ENCODE measurements around the gene OR5AL1.
"Not testable (repeated sequence)": the region's sequence is repeated elsewhere in the genome, so short reads cannot be mapped to it uniquely, and the experiment has no call there.

Gene OR5AL1

GRCh38 chr11:56412396-56412795 lies at the start of gene OR5AL1:
Gene OR5AL1 (plus strand): TSS chr11:56412696.
- DNase-seq (ENCODE audit: low read depth): no peak

- no peak for DNase-seq (ENCODE audit: low read depth)
These were observed 37.2 kb upstream of the OR5AL1 start, which contains the start of gene OR8U1 for GRCh38 chr11:56375324-56375723. Gene OR8U1 (plus strand): TSS chr11:56375624. CDS start chr11:56375624, 0 bp downstream.

GRCh38 chr11:56380120-56380519 lies 32.4 kb upstream of the OR5AL1 start:
- DNase-seq (ENCODE audit: low read depth): no peak

GRCh38 chr11:56394381-56394780 lies 18.1 kb upstream of the OR5AL1 start:
- DNase-seq (ENCODE audit: low read depth): no peak

GRCh38 chr11:56396047-56396446 lies 16.4 kb upstream of the OR5AL1 start:
- DNase-seq (ENCODE audit: low read depth): no peak

- DNase-seq (ENCODE audit: low read depth): not testable (repeated sequence)
These were observed 10.5 kb upstream of the OR5AL1 start for GRCh38 chr11:56401858-56402461.

- no peak for DNase-seq (ENCODE audit: low read depth)
These were observed 8.1 kb upstream of the OR5AL1 start for GRCh38 chr11:56404393-56404792.

GRCh38 chr11:56410801-56411200 lies 1.7 kb upstream of the OR5AL1 start:
- no peak for DNase-seq (ENCODE audit: low read depth)

GRCh38 chr11:56453521-56453920 lies 41.0 kb downstream of the OR5AL1 start:
- DNase-seq (ENCODE audit: low read depth): no peak

- DNase-seq (ENCODE audit: low read depth): no peak
These were observed 44.6 kb downstream of the OR5AL1 start for GRCh38 chr11:56457076-56457475.
